Liver (tissue), 3 donors: ENCODE measurements around the gene NBPF1.
"Not testable (repeated sequence)": the region's sequence is repeated elsewhere in the genome, so short reads cannot be mapped to it uniquely, and the experiment has no call there.

ENCODE experiments used
- GABPA ChIP-seq, 2 donors: IDR thresholded peaks in 1 of 2; conservative IDR thresholded peaks in 1 of 2; 2 replicates each; pipeline ENCODE4 v1.6.1; 2016; ENCODE audit warnings: antibody characterized with exemption in 2 of 2, mild to moderate bottlenecking in 1 of 2, moderate library complexity in 1 of 2
- JUND ChIP-seq, 2 donors: IDR thresholded peaks; 2 replicates each; pipeline ENCODE4 v1.6.1; 2016; ENCODE audit warnings: antibody characterized with exemption in 2 of 2
- RAD21 ChIP-seq, 2 donors: IDR thresholded peaks; 2 replicates each; pipeline ENCODE4 v1.6.1; 2016; ENCODE audit warnings: antibody characterized with exemption in 2 of 2, mild to moderate bottlenecking in 2 of 2
- RXRA ChIP-seq, 2 donors: IDR thresholded peaks; 2 replicates each; pipeline ENCODE4 v1.6.1; 2017 to 2018; ENCODE audit warnings: antibody characterized with exemption in 2 of 2, mild to moderate bottlenecking in 1 of 2
- SP1 ChIP-seq: IDR thresholded peaks from 2 replicates; pipeline ENCODE4 v1.6.1; 2018; ENCODE audit warnings: antibody characterized with exemption, mild to moderate bottlenecking
- YY1 ChIP-seq: IDR thresholded peaks from 2 replicates; pipeline ENCODE4 v1.6.1; 2016; ENCODE audit warnings: antibody characterized with exemption, mild to moderate bottlenecking
- TF ChIP-seq, protein P1 (sequence below): fragments of 150-350 bp; IDR thresholded peaks from 2 replicates; pipeline ENCODE4 v1.5.1; 2017; ENCODE audit warnings: improper control_type of control experiment, low read depth, low read length; ENCODE audit not compliant: missing input control
- TF ChIP-seq, protein P2 (sequence below): IDR thresholded peaks from 2 replicates; pipeline ENCODE4 v1.6.1; 2016; ENCODE audit warnings: antibody characterized with exemption
- TF ChIP-seq, protein P3 (sequence below): IDR thresholded peaks from 2 replicates; pipeline ENCODE4 v1.6.1; 2016; ENCODE audit warnings: antibody characterized with exemption
- TF ChIP-seq, protein P4 (sequence below): IDR thresholded peaks from 2 replicates; pipeline ENCODE4 v1.6.1; 2016; ENCODE audit warnings: antibody characterized with exemption, mild to moderate bottlenecking
- donor health status: healthy.
- donor health status: healthy.

DNA sequence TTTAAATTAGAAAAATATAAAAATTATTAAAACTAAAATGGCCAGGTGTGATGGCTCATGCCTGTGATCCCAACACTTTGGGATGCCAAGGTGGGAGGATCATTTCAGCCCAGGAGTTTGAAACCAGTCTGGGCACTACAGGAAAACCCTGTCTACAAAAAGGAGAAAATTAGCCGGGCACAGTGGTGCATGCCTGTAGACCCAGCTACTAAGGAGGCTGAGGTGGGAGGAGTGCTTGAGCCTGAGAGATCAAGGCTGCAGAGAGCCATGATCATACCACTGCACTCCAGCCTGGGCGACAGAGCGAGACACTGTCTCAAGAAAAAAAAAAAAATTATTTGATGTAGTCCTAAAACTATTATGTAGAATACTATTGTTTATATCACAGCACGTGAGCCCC, 3.6 kb downstream of the NBPF1 start:
- TF ChIP-seq, protein P1, sequence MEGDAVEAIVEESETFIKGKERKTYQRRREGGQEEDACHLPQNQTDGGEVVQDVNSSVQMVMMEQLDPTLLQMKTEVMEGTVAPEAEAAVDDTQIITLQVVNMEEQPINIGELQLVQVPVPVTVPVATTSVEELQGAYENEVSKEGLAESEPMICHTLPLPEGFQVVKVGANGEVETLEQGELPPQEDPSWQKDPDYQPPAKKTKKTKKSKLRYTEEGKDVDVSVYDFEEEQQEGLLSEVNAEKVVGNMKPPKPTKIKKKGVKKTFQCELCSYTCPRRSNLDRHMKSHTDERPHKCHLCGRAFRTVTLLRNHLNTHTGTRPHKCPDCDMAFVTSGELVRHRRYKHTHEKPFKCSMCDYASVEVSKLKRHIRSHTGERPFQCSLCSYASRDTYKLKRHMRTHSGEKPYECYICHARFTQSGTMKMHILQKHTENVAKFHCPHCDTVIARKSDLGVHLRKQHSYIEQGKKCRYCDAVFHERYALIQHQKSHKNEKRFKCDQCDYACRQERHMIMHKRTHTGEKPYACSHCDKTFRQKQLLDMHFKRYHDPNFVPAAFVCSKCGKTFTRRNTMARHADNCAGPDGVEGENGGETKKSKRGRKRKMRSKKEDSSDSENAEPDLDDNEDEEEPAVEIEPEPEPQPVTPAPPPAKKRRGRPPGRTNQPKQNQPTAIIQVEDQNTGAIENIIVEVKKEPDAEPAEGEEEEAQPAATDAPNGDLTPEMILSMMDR: not testable (repeated sequence)
- TF ChIP-seq JUND (IDR thresholded peaks at IDR 0.05); SP1; RXRA (IDR thresholded peaks at IDR 0.05); GABPA (IDR thresholded peaks at IDR 0.05 in 1 of 2, conservative IDR thresholded peaks at IDR 0.05 in 1 of 2); RAD21 (IDR thresholded peaks at IDR 0.05); YY1: not testable (repeated sequence)
- TF ChIP-seq, protein P2, sequence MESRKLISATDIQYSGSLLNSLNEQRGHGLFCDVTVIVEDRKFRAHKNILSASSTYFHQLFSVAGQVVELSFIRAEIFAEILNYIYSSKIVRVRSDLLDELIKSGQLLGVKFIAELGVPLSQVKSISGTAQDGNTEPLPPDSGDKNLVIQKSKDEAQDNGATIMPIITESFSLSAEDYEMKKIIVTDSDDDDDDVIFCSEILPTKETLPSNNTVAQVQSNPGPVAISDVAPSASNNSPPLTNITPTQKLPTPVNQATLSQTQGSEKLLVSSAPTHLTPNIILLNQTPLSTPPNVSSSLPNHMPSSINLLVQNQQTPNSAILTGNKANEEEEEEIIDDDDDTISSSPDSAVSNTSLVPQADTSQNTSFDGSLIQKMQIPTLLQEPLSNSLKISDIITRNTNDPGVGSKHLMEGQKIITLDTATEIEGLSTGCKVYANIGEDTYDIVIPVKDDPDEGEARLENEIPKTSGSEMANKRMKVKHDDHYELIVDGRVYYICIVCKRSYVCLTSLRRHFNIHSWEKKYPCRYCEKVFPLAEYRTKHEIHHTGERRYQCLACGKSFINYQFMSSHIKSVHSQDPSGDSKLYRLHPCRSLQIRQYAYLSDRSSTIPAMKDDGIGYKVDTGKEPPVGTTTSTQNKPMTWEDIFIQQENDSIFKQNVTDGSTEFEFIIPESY: not testable (repeated sequence)
- TF ChIP-seq, protein P3, sequence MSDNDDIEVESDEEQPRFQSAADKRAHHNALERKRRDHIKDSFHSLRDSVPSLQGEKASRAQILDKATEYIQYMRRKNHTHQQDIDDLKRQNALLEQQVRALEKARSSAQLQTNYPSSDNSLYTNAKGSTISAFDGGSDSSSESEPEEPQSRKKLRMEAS: not testable (repeated sequence)
- TF ChIP-seq, protein P4, sequence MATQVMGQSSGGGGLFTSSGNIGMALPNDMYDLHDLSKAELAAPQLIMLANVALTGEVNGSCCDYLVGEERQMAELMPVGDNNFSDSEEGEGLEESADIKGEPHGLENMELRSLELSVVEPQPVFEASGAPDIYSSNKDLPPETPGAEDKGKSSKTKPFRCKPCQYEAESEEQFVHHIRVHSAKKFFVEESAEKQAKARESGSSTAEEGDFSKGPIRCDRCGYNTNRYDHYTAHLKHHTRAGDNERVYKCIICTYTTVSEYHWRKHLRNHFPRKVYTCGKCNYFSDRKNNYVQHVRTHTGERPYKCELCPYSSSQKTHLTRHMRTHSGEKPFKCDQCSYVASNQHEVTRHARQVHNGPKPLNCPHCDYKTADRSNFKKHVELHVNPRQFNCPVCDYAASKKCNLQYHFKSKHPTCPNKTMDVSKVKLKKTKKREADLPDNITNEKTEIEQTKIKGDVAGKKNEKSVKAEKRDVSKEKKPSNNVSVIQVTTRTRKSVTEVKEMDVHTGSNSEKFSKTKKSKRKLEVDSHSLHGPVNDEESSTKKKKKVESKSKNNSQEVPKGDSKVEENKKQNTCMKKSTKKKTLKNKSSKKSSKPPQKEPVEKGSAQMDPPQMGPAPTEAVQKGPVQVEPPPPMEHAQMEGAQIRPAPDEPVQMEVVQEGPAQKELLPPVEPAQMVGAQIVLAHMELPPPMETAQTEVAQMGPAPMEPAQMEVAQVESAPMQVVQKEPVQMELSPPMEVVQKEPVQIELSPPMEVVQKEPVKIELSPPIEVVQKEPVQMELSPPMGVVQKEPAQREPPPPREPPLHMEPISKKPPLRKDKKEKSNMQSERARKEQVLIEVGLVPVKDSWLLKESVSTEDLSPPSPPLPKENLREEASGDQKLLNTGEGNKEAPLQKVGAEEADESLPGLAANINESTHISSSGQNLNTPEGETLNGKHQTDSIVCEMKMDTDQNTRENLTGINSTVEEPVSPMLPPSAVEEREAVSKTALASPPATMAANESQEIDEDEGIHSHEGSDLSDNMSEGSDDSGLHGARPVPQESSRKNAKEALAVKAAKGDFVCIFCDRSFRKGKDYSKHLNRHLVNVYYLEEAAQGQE: not testable (repeated sequence)
